COLO668 (cell line): ENCODE results near the gene ADAMTS14.
A peak's percentile ranks its signal among the peaks of the same experiment; 100 is the strongest.
"Not testable (repeated sequence)": the region's sequence is repeated elsewhere in the genome, so short reads cannot be mapped to it uniquely, and the experiment has no call there.

Source experiments
- DNase-seq: peaks from one replicate; lab custom pipeline; 2025; ENCODE audit not compliant: unreplicated experiment; lab: John Stamatoyannopoulos, UW

Gene ADAMTS14

DNA sequence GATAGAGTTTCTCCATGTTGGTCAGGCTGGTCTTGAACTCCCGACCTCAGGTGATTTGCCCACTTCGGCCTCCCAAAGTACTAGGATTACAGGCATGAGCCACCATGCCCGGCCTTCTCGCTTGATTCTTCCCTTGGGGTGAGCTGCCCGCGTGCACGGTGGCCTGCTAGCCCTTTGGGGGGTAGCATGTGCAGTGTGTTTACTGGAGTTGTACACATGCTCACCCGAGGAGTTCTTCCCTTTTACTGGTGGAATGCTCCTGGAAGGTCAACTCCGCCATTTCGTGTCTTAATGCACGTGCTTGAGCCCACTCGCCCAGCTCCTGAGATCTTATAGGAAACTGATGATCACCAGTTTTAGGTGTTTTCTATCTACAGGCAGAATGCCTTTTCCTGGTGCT, 17.0 kb upstream of the ADAMTS14 start:
- no peak for DNase-seq

DNA sequence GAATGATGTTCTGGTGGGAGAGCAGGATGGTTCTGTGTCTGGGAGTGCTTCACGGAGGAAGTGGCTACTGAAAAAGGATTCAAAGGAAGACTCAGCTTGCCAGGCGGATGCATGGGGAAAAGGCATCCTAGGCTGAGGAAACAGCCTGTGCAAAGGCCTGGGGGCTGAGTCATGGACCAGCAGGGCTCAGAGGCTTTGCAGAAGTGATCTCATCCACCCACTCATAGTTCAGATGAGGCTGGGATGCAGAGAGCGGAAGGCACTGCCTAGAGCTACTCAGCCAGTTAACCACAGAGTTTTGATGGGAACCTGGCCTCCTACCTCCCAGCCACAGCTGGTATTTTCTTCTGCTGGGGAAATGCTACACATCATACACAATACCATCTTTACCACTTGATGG, 15.8 kb upstream of the ADAMTS14 start:
- DNase-seq, result no peak

DNA sequence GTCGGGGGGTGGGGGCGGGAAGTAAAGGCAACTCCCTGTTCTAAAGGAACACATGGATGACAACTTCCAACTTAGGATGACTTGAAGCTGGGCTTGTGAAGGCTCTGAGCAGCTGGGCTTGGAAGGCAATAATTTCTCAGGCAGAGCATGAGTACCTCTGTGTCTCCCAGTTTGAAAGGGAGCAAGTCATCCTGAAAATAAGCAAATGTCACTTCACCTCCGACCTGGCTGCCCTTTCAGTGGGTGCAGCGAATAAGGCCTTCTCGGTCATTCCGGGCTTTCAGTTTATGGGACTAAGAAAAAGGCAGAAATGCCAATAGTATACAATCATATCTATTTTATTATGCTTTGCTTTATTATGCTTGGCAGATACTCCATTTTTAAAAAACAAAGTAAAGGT, 15.3 kb upstream of the ADAMTS14 start:
- DNase-seq, result no peak

DNA sequence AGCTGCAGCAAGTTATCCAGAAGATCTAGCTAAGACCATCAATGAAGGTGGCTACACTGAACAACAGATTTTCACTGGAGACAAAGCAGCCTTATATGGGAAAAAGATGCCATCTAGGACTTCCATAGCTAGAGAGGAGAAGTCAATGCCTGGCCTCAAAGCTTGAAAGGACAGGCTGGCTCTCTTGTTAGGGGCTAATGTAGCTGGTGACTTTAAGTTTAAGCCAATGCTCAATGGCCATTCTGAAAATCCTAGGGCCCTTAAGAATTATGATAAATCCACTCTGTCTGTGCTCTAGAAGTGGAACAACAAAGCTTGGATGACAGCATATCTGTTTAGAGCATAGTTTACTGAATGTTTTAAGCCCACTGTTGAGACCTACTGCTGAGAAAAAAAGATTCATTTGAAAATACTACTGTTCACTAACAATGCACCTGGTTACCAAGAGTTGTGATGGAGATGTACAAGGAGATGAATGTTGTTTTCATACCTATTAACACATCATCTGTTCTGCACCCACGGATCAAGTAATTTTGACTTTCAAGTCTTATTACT, 13.6 kb upstream of the ADAMTS14 start:
- no peak for DNase-seq

DNA sequence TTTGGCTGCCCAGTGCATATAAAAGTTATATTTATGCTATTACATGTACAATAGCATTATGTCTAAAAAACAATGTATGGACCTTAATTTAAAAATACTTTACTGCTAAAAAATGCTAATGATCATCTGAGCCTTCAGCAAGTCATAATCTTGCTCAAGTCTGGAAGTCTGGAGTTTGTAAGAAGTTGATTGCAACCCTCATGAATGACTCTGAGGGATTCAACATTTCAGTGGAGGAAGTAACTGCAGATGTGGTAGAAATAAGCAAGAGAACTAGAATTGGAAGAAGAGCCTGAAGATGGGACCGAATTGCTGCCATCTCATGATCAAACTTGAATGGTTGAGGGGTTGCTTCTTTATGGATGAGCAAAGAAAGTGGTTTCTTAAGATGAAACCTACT, 13.0 kb upstream of the ADAMTS14 start:
- DNase-seq, result no peak

DNA sequence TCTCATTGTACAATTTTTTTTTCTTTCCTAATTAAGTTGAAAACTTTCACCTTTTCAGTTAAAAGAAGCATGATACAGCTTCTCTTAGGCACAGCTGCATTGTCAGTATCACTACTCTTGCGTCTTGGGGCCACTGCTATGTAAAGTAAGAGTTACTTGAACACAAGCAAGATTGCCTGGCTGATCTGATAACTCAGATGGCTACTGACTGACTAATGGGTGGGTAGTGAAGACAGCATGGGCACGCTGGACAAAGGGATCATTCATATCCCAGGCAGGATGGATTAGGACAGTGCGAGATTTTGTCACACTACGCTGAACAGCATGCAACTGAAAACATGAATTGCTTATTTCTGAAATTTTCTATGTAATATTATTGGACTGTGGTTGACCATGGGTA, 11.6 kb upstream of the ADAMTS14 start:
- no peak for DNase-seq

DNA sequence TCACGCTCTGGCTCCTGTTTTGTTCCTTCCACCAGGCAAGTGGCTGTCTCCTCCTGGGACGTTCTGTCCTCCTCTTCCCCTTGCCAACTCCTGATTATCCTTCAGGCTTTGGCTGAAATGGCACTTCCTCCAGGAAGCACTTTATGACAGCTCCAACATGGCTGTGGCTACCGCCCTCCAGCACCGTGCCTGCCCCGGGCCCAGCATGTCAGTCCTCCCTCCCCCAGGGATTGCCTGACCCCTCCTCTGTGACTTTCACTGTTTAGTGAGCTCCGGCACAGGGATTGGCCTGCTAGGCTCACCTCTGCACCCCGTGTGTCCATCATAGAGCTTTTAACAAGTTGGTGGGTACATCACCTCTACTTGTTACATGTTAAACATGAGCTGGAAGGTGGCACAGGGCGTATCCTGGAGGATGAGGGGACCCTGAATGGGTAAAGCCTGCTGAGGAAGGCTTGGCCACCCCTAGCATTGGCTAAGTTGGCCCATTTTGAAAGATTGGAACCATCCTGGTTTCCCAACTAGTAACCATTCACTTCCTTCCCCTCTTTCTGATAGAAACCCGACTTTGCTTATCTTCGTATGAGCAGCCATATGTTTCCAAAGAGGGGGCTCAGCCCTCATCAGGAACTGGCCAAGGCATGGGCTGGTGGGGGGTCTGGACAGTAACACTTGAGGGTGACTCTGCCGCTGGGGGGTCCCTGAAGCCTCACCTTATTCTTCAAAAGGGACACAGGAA, 10.5 kb upstream of the ADAMTS14 start:
- DNase-seq, result no peak

DNA sequence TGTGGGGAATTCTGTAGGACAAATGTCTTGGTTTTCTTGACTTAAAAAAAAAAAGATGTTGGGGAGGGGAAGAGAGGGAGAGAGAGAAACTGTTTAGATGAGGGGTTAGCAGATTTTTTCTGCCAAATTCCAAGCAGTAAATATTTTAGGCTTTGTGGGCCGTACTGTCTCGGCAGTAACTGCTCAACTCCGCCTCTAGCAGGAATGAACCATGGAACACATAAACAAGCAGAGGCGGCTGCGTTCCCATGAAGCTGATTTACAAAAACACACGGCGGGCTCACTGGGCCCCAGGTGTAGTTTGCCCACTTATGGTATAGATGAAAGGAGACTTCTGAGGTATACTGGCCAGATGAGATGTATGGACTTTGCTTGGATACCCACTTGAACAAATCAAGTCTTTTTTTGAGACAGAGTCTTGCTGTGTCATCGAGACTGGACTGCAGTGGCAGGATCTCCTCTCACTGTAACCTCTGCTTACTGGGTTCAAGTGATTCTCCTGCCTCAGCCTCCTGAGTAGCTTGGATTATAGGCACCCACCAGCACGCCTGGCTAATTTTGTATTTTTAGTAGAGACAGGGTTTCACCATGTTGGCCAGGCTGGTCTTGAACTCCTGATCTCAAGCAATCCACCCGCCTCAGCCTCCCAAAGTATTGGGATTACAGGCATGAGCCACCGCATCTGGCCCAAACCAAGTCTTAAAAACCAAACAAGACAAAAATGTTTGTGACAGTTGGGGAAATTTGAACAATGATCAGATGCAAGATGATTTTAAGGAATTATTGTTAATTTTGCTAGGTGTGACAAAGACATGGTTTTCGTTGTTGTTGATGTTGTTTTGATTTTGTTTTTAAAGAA, 9.7 kb upstream of the ADAMTS14 start:
- no peak for DNase-seq

DNA sequence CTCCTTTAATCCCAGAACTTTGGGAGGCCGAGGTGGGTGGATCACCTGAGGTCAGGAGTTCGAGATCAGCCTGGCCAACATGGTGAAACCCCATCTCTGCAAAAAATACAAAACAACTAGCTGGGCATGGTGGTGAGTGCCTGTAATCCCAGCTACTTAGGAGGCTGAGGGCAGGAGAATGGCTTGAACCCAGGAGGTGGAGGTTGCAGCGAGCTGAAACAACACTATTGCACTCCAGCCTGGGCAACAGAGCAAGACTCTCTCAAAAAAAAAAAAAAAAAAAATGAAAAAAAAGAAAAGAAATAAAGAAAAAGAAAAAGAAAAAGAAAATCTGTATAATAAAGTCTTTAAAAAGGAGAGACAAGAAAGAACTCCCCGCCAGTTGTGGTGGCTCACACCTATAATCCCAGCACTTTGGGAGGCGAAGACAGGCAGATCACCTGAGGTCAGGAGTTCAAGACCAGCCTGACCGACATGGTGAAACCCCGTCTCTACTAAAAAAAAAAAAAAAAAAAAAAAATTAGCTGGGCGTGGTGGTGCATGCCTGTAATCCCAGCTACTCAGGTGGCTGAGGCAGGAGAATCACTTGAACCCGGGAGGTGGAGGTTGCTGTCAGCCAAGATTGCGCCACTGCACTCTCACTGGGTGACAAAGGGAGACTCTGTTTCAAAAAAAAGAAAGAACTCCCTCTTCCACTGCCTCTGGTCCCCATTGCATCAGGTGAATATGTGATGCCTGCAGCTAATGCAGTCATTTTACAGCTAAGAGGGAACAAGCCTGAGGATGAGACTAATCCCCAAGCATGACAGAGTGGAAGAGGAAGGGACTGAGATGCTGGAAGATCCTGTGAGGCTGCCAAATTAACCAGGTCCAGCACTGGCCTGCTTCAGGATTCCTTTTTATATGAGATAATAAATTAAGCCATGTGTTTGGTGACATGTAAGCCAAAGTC, 8.6 kb upstream of the ADAMTS14 start:
- DNase-seq, result not testable (repeated sequence)

DNA sequence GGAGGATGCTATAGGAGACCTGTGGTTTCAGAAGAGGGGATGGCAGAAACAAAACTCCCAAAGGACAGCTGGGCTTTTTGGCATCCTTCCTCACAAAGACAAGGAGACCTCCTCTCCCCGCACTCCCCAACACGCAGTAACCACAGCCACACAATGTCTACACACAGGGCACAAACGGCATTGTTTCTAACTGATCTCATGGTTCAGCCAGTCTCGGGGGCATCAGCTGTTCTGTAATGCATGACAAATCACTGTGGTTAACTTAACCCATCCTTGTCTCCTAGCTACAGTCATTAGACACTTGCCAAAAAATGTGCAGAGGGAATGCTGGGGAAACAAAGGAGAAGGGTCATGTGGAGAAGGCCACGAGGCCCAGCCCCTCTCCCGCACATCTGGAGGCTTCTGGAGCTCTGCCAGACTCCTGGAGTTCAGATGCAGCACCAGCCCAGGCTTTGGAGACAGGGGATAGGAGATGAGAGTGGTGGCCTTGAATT, 7.6 kb upstream of the ADAMTS14 start:
- peak; percentile 16 for DNase-seq

DNA sequence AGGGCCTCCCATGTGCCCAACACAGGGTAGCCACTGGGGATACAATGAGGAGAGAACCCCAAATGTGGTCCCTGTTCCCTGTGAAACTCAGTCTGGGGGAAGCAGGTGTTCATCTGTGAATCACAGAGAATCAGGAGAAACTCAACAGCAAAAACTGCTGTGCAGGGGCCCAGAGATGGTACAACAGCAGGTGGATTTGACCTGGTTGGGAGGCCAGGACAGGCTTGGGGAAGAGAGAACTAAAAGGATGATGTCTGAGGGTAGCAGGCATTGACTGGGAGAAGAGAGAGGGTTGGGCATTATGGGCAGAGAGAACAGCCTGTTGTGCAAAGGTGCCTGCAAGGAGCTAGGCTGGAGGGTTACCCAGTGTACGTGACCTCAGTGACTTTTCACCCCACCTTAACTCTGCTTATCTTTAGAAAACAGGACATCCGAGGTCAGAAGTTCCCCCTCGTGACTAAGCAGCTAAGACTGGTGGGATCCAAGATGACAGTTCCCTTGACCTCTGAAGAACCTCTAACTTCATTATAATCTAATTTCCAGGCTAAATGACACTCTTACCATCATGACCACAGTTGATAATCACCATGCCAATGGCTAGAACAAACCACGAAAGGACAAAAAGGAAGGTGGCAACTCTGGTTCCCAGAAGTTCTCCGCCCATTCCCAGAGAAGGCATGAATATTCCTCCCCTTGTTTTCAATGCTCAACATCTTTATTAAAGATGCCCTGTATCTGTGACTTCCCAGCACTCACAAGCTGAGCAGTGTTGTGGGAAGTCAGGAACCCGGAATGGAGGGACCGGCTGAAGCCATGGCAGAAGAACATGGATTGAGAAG, 5.1 kb upstream of the ADAMTS14 start:
- no peak for DNase-seq

DNA sequence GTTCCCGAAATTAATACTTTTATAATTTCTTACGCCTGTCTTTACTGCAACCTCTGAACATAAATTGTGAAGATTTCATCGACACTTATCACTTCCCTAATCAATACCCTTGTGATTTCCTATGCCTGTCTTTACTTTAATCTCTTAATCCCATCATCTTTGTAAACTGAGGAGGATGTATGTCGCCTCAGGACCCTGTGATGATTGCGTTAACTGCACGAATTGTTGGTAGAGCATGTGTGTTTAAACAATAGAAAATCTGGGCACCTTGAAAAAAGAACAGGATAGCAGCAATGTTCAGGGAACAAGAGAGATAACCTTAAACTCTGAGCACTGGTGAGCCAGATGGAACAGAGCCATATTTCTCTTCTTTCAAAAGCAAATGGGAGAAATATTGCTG, 4.5 kb upstream of the ADAMTS14 start:
- DNase-seq, result not testable (repeated sequence)

DNA sequence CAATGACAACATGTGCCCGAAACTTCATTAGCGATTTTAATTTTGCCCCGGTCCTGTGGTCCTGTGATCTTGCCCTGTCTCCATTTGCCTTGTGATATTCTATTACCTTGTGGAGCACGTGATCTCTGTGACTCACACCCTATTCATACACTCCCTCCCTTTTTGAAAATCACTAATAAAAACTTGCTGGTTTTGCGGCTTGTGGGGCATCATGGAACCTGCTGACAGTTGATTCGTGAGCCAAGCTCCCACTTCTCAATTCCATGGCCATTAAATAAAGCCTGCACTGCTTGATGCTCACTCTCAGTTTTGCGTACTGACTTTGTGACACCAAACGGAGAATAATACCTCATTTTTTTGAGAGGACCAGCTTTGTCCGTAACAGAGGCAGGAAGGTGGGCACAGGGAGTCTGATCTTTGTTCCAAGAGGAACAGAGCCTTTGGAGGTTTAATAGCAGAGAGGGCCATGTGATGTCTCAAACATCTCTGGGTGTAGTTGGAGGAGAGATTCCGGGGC, 3.8 kb upstream of the ADAMTS14 start:
- no peak for DNase-seq

DNA sequence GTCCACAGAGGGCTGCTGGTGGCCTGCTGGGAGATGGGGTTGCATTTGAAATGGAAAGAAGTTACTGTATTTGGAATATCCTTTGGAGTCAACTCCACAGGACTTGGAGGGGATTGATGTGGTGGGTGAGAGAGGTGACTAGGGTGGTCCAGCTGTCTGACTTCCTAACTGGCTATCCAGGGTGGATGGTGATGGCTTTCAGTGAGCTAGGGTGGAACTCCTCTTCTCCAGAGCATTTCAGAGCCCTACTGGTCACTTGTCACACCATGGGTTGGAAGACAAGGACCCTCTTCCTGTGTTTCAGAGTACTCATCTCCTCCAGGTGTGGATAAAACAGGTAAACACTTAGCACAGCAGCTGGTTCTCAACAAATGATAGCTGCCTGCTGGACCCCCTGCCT, 3.3 kb upstream of the ADAMTS14 start:
- DNase-seq, result no peak

DNA sequence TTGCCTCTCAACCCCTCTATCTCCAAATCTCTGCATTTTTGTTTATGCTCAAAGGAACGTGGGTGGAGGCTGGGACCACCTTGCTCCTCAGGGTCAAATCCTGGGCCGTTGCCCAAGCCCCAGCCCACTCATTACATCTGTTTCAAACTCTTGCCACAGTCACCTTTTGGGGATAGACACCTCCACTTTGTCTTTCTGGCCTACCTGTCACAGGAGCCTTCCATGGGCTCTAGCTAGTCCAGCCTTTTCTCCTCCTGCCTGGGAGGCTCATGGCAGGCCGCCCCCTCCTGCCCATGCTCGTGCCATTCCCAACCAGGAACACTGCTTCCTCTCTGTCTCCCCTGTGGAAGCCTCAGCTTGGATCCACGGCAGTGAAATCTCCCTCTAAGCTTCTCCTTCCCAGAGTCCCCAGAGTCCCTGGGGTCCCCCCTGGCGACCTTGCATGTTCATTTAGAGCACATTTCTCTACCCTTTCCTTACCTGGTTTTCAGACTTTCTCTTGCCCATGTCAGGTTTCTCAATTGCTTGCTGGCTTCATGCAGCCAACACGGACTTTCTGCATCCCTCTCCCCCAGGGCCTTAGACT, 2.5 kb upstream of the ADAMTS14 start:
- no peak for DNase-seq

DNA sequence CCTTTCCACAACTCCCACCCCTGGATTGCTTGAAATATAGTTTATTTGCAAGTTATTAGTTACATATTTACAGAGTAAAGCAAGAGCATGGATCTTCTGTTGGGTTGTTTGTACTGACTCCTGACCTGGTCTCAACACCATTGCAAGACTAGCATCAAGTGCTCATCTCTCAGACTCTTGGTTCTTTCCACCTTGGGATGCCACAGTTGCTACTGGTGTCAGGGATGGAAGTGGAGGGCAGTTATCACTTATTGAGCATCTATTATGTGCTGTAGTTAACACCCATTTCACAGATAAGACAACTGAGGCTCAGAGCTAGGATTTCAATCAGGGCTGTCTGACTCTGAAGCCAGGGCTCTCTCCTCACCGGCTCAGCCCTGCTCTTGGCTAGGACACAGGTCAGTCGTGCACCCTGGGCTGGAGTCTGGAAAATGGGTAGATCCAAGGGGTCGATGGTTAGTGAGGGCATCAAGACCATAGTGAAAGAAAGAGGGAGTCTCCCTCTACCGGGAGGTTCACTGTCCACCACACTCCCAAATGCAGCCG, 614 bp upstream of the ADAMTS14 start:
- no peak for DNase-seq

DNA sequence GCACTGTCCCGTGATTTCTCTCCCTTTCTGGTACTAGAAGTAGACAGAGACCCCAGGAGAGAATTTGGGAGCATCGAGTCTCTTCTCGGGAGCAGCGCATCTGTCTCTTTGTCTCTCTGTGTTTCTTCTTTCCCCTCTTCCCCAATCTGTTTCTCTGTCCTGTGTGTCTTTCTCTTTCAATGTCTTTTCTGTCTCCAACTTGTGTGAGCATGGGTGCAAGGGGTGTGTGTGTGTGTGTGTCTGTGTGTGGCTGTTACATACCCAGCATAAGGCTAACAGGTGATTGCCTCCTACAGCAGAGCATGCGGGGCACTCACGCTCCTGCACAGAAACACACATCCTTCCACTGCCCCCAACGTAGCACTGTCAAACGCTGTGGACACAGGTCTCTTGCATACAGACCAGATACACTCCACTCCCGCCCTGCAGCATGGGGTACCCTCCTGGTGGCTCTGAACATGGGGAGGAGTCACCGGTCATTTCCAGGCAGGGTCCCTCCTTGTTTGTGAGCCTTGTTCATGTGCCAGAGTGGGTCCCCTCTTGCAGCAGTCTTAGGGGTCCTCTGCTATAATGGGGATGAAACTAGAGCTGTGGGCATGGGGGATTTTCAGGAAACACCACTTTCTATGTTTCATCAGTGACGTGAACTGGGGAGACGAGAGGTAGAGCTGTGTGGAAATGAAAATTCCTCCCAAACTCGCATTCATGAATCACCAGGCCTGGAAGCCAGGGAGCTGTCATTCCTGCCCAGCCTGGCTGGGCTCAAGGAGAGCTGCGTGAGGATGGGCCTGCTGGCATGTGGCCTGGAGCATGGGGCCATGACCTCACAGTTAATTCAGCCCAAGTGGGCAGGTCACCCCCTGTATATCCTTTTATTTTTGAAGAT, 980 bp downstream of the ADAMTS14 start:
- DNase-seq, result peak; percentile 5

DNA sequence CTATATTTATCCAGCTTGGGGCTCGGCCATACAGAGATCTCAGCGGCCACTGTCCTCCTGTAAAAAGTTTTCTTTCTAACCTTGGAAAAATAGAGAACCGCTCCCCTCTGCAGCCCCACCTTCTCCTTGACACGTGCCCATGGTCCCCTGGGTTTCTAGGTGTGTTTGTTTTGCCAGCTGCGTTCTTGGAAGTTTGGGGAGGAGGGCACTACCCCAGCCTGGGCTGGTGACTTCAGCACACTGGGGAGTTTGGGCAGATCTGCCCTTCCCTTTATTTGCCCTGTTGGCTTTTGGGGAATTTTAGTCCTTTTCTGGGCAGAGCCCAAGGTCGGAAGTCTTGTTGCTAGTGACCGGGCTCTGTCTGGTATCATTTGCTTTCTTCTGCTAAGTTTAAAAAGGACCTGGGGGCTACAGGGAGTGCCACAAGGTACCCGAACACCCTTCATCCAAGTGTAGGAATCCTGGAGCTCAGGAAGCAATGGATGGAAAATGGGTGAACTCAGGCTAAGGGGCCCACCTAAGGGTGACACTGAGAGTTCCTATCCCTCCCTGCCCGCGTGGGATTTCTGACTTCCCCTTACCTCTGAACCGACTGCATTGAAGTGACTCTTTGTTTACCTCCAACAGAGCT, 1.7 kb downstream of the ADAMTS14 start:
- DNase-seq, result peak; percentile 10
